IPS-18a (cell line): Measurements from ENCODE around the gene FIBCD1.

Experiments
- H3K27ac ChIP-seq: one replicate; pipeline ENCODE4 v1.5.1; 2013; ENCODE audit warnings: low read length
- H3K27me3 ChIP-seq: one replicate; pipeline ENCODE4 v1.6.1; 2013; ENCODE audit warnings: mild to moderate bottlenecking, low read length; ENCODE audit not compliant: control insufficient read depth, insufficient read depth
- H3K36me3 ChIP-seq: one replicate; pipeline ENCODE4 v1.6.1; 2013; ENCODE audit warnings: low read depth, low read length; ENCODE audit not compliant: control insufficient read depth
- H3K4me1 ChIP-seq: one replicate; pipeline ENCODE4 v1.6.1; 2013; ENCODE audit warnings: low read depth, low read length; ENCODE audit not compliant: control insufficient read depth
- H3K4me3 ChIP-seq: one replicate; pipeline ENCODE4 v1.5.1; 2013; ENCODE audit warnings: low read length
- H3K9ac ChIP-seq: one replicate; pipeline ENCODE4 v1.6.1; 2013; ENCODE audit warnings: mild to moderate bottlenecking, low read length, moderate library complexity
- H3K9me3 ChIP-seq: one replicate; pipeline ENCODE4 v1.6.1; 2013; ENCODE audit warnings: low read depth, low read length; ENCODE audit not compliant: control insufficient read depth

Gene FIBCD1

DNA sequence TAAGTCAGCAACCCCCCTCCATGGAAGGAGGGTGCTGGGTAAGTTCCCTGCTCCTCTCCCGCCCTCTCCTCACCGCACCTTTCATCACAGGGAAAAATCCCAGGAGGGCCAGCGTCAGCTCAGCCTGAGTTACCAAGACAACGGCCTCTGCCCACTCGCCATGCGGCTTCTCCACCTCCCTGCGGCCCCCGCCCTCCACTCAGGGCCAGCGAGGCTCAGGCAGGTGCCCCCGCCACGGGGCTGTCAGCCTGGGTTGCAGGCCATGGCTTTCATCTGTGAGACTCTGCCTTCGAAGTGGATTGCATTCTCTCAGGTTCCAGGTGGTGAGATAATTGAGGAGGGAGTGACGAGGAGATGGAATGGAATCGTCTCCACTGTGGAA, 42.7 kb upstream of the FIBCD1 start:
- Histone ChIP-seq H3K36me3 (no peaks in the 10 kb centered on the region), H3K9ac (no peak overlapping the region), H3K4me3 (no peak overlapping the region), H3K9me3 (no peaks in the 10 kb centered on the region), H3K4me1 (no peaks in the 10 kb centered on the region), H3K27ac (no peak overlapping the region), H3K27me3 (no peaks in the 10 kb centered on the region)

DNA sequence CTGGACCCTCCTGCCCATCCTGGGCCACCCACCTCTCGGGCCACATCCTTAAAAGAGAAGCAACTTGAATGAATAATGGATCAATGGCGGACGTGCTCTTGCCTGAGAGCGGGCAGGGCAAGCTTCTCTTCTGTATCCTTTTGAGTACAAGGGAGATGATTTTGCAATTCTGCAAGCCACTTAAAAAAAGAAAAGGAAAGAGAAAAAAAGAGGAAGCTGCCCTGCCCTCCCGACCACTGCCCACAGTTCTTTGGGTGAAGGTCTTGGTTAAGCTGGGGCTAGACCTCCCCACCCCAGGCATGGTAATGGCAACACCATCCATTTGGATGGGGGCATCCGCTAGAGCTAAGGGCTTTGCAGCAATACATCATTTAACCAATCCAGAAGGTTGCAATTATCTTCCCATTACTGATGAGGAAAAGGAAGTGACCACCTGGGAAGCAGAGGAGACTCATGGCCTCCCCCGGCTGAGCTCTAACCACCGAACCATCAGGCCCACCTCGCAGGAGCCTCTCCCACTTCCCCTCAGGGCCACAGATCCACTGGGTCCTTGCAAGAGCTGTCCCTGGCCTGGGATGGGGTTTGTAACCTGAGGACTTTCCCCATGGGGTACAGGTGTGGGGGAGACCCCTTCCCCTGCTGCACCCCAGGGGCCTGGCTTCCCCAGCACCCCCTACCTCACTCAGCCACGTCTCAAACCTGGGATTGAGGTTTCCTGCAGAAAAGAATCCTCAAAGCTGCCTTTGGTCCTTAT, 42.1 kb upstream of the FIBCD1 start:
- no peaks in the 10 kb centered on the region for H3K27me3 ChIP-seq
- no peak overlapping the region for H3K4me3 ChIP-seq
- H3K9ac ChIP-seq: no peak overlapping the region
- no peak overlapping the region for H3K27ac ChIP-seq
- no peaks in the 10 kb centered on the region for H3K4me1 ChIP-seq
- H3K36me3 ChIP-seq: no peaks in the 10 kb centered on the region
- H3K9me3 ChIP-seq: no peaks in the 10 kb centered on the region

DNA sequence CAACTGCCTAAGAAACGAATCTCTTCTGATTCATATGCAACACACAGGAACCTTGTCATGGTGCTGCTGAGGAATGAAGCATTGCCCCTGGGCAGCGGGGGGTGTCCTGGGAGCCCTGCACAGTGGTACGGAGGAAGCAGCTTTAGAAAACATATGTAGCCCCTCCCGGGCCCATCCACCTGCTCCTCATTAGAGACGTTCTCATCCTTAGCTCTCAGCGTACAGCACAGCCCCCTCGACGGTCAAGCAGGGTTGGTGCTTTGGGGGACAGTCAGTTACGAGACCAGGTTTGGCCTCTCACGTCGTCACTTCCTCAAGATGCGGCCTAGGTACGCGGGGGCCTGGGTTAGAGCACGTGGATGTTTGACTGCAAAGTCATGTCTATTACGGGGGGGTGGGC, 41.5 kb upstream of the FIBCD1 start:
- Histone ChIP-seq H3K9me3 (no peaks in the 10 kb centered on the region), H3K36me3 (no peaks in the 10 kb centered on the region), H3K4me3 (no peak overlapping the region), H3K4me1 (no peaks in the 10 kb centered on the region), H3K9ac (no peak overlapping the region), H3K27me3 (no peaks in the 10 kb centered on the region), H3K27ac (no peak overlapping the region)

DNA sequence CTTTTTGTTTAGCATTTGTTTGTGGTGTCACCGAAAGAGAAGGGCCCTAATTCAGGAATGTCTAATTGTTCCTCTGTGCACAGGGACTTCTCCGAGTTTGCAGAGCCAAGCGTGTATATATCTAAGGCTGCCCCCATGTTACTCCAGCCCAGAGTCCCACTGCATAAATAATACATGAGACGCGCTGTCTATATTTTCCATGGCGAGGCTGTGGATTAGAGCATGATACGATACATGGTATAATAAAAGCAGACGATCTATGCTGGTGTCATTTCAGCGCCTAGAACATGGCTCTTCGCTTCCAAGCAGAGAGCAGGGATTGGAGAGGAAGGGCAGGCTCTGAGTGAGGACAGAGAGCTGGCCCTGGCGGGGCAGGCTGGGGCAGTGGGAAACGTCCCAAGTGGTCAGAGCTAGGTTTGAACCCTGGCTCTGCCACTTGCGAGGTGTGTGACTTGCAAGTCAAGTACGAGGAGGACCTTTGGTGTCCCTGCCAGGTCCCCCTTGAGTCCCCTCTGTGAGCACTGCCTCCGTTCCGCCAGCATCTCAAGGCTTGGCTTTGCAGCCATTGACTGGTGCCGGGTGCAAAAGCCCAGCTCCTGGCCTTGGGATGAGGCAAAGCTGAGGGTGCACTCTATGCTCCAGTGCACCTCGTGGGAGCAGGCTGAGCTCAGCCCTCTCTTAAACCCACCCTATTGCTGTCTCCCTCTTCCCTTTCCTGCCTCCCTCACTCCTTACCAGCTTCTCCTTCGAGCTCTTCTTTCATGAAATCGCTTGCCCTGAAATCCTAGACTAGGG, 40.7 kb upstream of the FIBCD1 start:
- no peaks in the 10 kb centered on the region for H3K36me3 ChIP-seq
- H3K9ac ChIP-seq: no peak overlapping the region
- H3K27me3 ChIP-seq: no peaks in the 10 kb centered on the region
- no peaks in the 10 kb centered on the region for H3K9me3 ChIP-seq
- no peak overlapping the region for H3K27ac ChIP-seq
- no peak overlapping the region for H3K4me3 ChIP-seq
- H3K4me1 ChIP-seq: no peaks in the 10 kb centered on the region

DNA sequence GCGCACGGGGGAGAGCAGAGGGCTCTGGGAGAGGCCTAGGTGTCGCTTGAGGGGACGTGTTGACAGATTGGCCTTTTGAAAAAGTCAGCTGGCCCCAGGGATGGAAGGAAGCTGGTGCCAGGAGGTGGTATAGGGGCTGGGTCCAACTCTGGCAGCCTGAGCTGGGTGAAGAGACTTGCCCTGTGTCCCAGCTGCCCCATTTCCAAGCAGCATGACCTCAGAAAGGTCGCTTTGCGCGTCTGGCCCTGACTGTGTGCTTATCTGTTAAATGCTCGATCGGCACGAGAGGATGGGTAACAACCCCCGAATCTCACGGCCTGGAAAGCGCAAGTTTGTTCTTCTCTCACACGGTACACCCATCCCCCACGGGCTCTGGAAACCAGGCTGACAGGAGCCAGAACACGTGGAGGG, 38.8 kb upstream of the FIBCD1 start:
- Histone ChIP-seq H3K9me3 (no peaks in the 10 kb centered on the region), H3K36me3 (no peaks in the 10 kb centered on the region), H3K27me3 (no peaks in the 10 kb centered on the region), H3K4me1 (no peaks in the 10 kb centered on the region), H3K9ac (no peak overlapping the region), H3K4me3 (no peak overlapping the region), H3K27ac (no peak overlapping the region)

DNA sequence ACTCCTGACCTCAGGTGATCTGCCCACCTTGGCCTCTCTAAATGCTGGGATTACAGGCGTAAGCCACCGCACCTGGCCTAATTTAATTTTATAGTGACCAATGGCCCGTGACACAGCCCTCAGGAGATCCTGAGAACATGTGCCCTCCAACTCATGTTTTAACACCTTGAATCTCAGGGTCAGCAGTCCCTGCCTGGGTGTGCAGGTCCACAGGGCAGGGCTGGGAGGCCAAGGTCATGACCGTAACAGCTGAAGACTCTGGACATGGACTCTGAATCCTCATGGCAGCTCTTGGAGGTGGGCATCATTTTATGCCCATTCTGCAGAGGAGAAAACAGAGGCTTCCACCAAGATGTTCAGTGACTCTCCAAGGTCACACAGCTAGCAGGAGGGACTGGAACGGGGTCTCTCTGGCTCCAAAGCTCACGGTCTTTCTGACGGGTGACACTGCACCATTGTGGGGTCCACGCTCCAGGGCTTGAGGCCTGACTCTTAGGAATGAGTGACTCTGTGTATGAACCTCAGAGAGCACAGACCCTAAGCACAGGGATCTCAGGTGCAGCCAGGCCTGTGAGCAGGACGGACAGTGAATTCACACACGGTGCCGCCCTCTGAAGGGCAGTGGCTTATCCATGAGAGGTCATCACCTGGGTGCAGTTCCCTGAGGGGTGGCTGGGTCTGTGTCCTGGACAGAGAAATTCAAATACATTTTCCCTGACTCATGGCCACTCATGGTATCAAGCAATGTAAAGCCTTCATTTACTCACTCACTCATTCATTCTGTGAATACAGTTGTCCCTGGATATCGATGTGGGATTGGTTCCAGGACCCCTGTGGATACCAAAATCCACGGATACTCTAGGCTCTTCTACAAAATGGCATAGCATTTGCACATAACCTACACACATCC, 37.1 kb upstream of the FIBCD1 start:
- Histone ChIP-seq H3K9ac (no peak overlapping the region), H3K36me3 (no peaks in the 10 kb centered on the region), H3K27ac (no peak overlapping the region), H3K9me3 (no peaks in the 10 kb centered on the region), H3K27me3 (no peaks in the 10 kb centered on the region), H3K4me3 (no peak overlapping the region), H3K4me1 (no peaks in the 10 kb centered on the region)

DNA sequence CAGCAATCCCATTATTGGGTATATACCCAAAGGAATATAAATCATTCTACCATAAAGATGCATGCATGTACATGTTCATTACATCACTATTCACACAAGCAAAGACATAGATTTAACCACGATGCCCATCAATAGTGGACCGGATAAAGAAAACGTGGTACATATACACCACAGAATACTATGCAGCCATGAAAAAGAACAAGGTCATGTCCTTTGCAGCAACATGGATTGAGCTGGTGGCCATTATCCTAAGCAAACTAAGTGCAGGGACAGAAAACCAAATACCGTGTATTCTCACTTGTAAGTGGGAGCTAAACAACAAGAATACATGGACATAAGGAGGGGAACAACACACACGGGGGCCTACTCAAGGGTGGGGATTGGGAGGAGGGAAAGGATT, 36.1 kb upstream of the FIBCD1 start:
- no peak overlapping the region for H3K9ac ChIP-seq
- no peaks in the 10 kb centered on the region for H3K9me3 ChIP-seq
- H3K4me1 ChIP-seq: no peaks in the 10 kb centered on the region
- no peak overlapping the region for H3K27ac ChIP-seq
- H3K4me3 ChIP-seq: no peak overlapping the region
- no peaks in the 10 kb centered on the region for H3K36me3 ChIP-seq
- no peaks in the 10 kb centered on the region for H3K27me3 ChIP-seq

DNA sequence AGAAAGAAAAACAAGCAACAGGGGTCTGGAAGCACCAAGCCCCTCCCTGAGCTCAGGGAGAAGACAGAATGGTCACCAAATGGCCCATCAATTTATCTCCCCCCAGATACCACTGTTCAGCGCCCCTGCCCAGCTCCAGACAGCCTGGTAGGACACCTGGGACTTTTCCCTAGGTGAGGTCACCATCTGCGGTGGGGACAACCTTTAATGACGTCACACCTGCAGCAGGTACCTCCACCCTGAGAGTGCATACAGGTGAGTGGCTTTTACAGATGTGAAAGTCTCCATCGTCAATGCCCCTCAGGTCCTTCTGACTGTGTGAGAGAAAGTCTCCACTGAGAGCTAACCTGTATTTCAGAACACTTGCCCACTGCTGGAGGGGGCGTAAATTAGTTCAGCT, 35.6 kb upstream of the FIBCD1 start:
- no peak overlapping the region for H3K9ac ChIP-seq
- no peaks in the 10 kb centered on the region for H3K9me3 ChIP-seq
- H3K27me3 ChIP-seq: no peaks in the 10 kb centered on the region
- no peak overlapping the region for H3K27ac ChIP-seq
- no peaks in the 10 kb centered on the region for H3K4me1 ChIP-seq
- no peak overlapping the region for H3K4me3 ChIP-seq
- no peaks in the 10 kb centered on the region for H3K36me3 ChIP-seq

DNA sequence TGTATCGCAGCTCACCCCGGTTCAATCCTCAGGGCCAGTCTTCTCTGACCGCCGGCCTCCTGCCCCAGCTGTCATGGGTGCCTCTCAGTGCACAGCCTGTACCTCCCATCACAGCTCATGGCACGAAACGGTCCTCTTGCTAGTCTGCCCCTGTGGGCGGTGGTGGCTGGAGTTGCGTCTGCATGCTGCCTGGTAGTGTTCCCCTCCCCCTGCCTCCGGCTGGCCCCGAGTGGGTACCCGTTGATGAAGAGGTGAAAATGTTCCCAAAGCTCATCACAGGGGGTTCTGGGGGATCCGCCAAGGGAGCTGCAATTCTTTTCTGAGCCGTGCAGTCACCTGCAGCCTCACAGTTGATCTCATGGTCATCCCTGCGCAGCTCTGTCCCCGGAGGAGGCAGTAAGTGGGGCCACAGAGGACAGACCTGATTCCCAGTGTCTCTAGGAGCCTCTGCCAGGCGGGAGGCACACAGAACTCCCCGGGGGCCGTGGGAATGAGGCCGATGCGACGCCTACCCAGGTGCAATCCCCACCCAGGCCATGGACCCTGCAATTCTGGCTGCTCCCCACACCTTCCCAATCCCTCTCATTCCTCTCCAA, 34.7 kb upstream of the FIBCD1 start:
- H3K27me3 ChIP-seq: no peaks in the 10 kb centered on the region
- H3K4me3 ChIP-seq: no peak overlapping the region
- no peaks in the 10 kb centered on the region for H3K4me1 ChIP-seq
- H3K9ac ChIP-seq: no peak overlapping the region
- H3K27ac ChIP-seq: no peak overlapping the region
- H3K36me3 ChIP-seq: no peaks in the 10 kb centered on the region
- no peaks in the 10 kb centered on the region for H3K9me3 ChIP-seq

DNA sequence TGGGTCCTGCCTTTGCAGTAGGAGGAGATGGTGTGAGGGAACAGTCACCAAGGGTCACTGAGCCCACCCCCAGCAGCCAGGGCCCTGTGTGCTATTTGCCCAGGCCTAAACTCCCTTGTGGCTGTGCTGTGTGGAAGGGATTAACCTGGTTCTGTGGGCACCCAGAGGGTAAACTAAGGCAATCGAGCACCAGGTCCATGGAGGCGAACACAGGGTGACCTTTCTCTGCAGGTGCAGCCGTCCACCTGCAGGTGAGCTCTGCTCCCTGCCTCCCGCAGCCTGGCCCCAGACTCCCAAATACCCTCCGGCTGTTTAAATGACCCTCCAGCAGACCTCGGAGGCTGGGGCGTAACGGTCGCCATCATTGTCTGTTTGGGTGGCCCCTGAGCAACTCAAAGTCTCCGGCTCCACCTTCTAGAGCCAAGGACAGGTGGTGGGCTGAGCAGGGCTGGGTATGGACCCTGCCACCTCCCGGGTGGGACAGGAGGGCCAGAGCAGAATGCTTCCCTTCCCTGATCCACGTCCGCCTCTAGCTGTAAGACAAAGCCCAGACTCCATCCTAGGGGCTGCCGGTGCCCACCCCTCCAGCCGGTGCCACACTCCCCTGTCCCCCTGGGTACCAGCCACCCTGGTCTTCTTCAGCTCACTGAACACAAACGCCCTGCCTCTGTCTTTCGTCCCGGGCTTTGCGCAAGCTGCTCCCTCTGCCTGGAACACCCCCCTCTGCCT, 34.1 kb upstream of the FIBCD1 start:
- H3K4me1 ChIP-seq: no peaks in the 10 kb centered on the region
- no peak overlapping the region for H3K27ac ChIP-seq
- no peaks in the 10 kb centered on the region for H3K36me3 ChIP-seq
- H3K4me3 ChIP-seq: no peak overlapping the region
- H3K9me3 ChIP-seq: no peaks in the 10 kb centered on the region
- H3K27me3 ChIP-seq: no peaks in the 10 kb centered on the region
- H3K9ac ChIP-seq: no peak overlapping the region
